ENCODE data around the gene EFCAB6. TPM values are rescaled to one million over a fixed set of nuclear protein-coding genes. Genes with fewer than 3 reads are reported as not detected.

The EFCAB6 gene
- total and polyA plus RNA-seq, 2 donors (not counting 1 experiment from before 2014, with no cell fraction given) = 0.07 to 0.10 TPM

- H2AFZ ChIP-seq (ENCODE audit: insufficient read depth, low read depth, low read length, poor library complexity, severe bottlenecking) = no peak overlapping the region
- no peak overlapping the region for H3K9ac ChIP-seq (ENCODE audit: low read length)
- no peaks in the 10 kb centered on the region for H3K4me1 Mint-ChIP-seq
- DNase-seq = no peak
- WGBS (ENCODE audit: insufficient coverage) = 92% methylated on average over 10 of the region's 15 CpGs
- no peaks in the 10 kb centered on the region for H3K9me3 Mint-ChIP-seq (ENCODE audit: insufficient read depth)
- TF ChIP-seq EZH2 (IDR thresholded peaks at IDR 0.05; ENCODE audit: borderline replicate concordance, insufficient read depth, low read depth, low read length, poor library complexity, severe bottlenecking) (no peak), CTCF (IDR thresholded peaks at IDR 0.05) (no peak)
- intact Hi-C loops (cut with micrococcal nuclease) = no loop called here
- no peak overlapping the region for H3K27ac Mint-ChIP-seq
- H3K27ac ChIP-seq (ENCODE audit: low read length in 2 of 2) = no peak overlapping the region
- H3K4me2 ChIP-seq (replicated peaks; ENCODE audit: low read depth, low read length, poor library complexity, severe bottlenecking) = no peak overlapping the region
- peaks cover 18% of the 10 kb centered on the region for H3K27me3 Mint-ChIP-seq
- no peaks in the 10 kb centered on the region for H3K9me3 ChIP-seq (ENCODE audit: control extremely low read depth in 1 of 3, control insufficient read depth in 2 of 3, insufficient read depth in 1 of 3, low read length in 2 of 3)
- peaks cover 0 to 9% (median 0%) of the 10 kb centered on the region in 4 experiments for H3K27me3 ChIP-seq (replicated peaks in 1 of 4; ENCODE audit: control extremely low read depth in 1 of 4, control insufficient read depth in 3 of 4, insufficient read depth in 4 of 4, low read length in 3 of 4)
- H3K4me3 Mint-ChIP-seq = no peak overlapping the region
- ATAC-seq (ENCODE audit: low read depth) = no peak
- H3K36me3 ChIP-seq (replicated peaks in 1 of 2; ENCODE audit: control extremely low read depth in 1 of 2, control insufficient read depth in 1 of 2, extremely low read depth in 1 of 2, insufficient read depth in 2 of 2, low read length in 1 of 2) = no peaks in the 10 kb centered on the region
- H3K79me2 ChIP-seq (ENCODE audit: control insufficient read depth, insufficient read depth, low read length) = no peaks in the 10 kb centered on the region
- no peak overlapping the region for H3K4me3 ChIP-seq (ENCODE audit: control extremely low read depth in 1 of 5, extremely low read depth in 1 of 5, insufficient read depth in 1 of 5, low read depth in 2 of 5, low read length in 4 of 5)
- H3K4me1 ChIP-seq (ENCODE audit: control insufficient read depth in 2 of 2, insufficient read depth in 2 of 2, low read length in 2 of 2) = no peaks in the 10 kb centered on the region
- ChIA-PET CTCF (no interaction called here), POLR2A (no interaction called here)
- H4K20me1 ChIP-seq (ENCODE audit: control insufficient read depth, insufficient read depth, low read length, poor library complexity, severe bottlenecking) = no peaks in the 10 kb centered on the region
These were observed 69.8 kb downstream of the EFCAB6 start for GRCh38 chr22:43742154-43742950.

GRCh38 chr22:43740587-43741270 is 71.4 kb downstream of the EFCAB6 start:
- peaks cover 15% of the 10 kb centered on the region for H3K27me3 Mint-ChIP-seq
- WGBS (ENCODE audit: insufficient coverage) = 93% methylated on average over 17 of the region's 19 CpGs
- DNase-seq (no peak), ATAC-seq (ENCODE audit: low read depth) (no peak)
- peaks cover 0 to 11% (median 0%) of the 10 kb centered on the region in 4 experiments for H3K27me3 ChIP-seq (replicated peaks in 1 of 4; ENCODE audit: control extremely low read depth in 1 of 4, control insufficient read depth in 3 of 4, insufficient read depth in 4 of 4, low read length in 3 of 4)
- no peak for TF ChIP-seq CTCF (IDR thresholded peaks at IDR 0.05)
- no peak for TF ChIP-seq EZH2 (IDR thresholded peaks at IDR 0.05; ENCODE audit: borderline replicate concordance, insufficient read depth, low read depth, low read length, poor library complexity, severe bottlenecking)
- H4K20me1 ChIP-seq (ENCODE audit: control insufficient read depth, insufficient read depth, low read length, poor library complexity, severe bottlenecking) = no peaks in the 10 kb centered on the region
- no peaks in the 10 kb centered on the region for H3K79me2 ChIP-seq (ENCODE audit: control insufficient read depth, insufficient read depth, low read length)
- no peak overlapping the region for H3K4me3 Mint-ChIP-seq
- H3K9ac ChIP-seq (ENCODE audit: low read length) = no peak overlapping the region
- no peaks in the 10 kb centered on the region for H3K4me1 Mint-ChIP-seq
- H3K9me3 Mint-ChIP-seq (ENCODE audit: insufficient read depth) = no peaks in the 10 kb centered on the region
- CTCF ChIA-PET = no interaction called here
- H3K4me2 ChIP-seq (replicated peaks; ENCODE audit: low read depth, low read length, poor library complexity, severe bottlenecking) = no peak overlapping the region
- H3K27ac ChIP-seq (ENCODE audit: low read length in 2 of 2) = no peak overlapping the region
- intact Hi-C loops (cut with micrococcal nuclease) = no loop called here
- no peaks in the 10 kb centered on the region for H3K36me3 ChIP-seq (replicated peaks in 1 of 2; ENCODE audit: control extremely low read depth in 1 of 2, control insufficient read depth in 1 of 2, extremely low read depth in 1 of 2, insufficient read depth in 2 of 2, low read length in 1 of 2)
- no peak overlapping the region for H3K4me3 ChIP-seq (ENCODE audit: control extremely low read depth in 1 of 5, extremely low read depth in 1 of 5, insufficient read depth in 1 of 5, low read depth in 2 of 5, low read length in 4 of 5)
- POLR2A ChIA-PET = no interaction called here
- no peaks in the 10 kb centered on the region for H3K9me3 ChIP-seq (ENCODE audit: control extremely low read depth in 1 of 3, control insufficient read depth in 2 of 3, insufficient read depth in 1 of 3, low read length in 2 of 3)
- no peaks in the 10 kb centered on the region for H3K4me1 ChIP-seq (ENCODE audit: control insufficient read depth in 2 of 2, insufficient read depth in 2 of 2, low read length in 2 of 2)
- H3K27ac Mint-ChIP-seq = no peak overlapping the region
- H2AFZ ChIP-seq (ENCODE audit: insufficient read depth, low read depth, low read length, poor library complexity, severe bottlenecking) = no peak overlapping the region
